Left ventricle myocardium superior (tissue), 1 donor: ENCODE results near the gene TBC1D16. TPM values are rescaled to one million over a fixed set of nuclear protein-coding genes. Genes with fewer than 3 reads are reported as not detected.

Experiments
- ATAC-seq: fragments of 200-7000 bp; cut with Tn5 transposase; one replicate; pipeline ENCODE4 v1.9.1; 2020; ENCODE audit warnings: mild to moderate bottlenecking, moderate library complexity
- DNase-seq: peaks from one replicate; pipeline ENCODE4 v3.0.0-alpha.2; 2020
- intact Hi-C: fragments of 100-400 bp; cut with micrococcal nuclease; formaldehyde crosslinking; loops from one replicate; pipeline ENCODE4 v1.11.0; 2022
- total RNA-seq: library from RNA; stranded (reverse); fragmentation: NEBNext Ultra II Directional; extraction: Animal tissue kit (Norgen Biotek cat#: 25700); gene quantifications from one replicate; pipeline ENCODE4 v1.2.1, GENCODE V29; 2021
- donor health status: DM: no; HTN: yes; CAD: no; lungs with severe emphysema.

TBC1D16 gene
- total RNA-seq, 1 donor from 2014 or later, result 13.1 TPM

DNA sequence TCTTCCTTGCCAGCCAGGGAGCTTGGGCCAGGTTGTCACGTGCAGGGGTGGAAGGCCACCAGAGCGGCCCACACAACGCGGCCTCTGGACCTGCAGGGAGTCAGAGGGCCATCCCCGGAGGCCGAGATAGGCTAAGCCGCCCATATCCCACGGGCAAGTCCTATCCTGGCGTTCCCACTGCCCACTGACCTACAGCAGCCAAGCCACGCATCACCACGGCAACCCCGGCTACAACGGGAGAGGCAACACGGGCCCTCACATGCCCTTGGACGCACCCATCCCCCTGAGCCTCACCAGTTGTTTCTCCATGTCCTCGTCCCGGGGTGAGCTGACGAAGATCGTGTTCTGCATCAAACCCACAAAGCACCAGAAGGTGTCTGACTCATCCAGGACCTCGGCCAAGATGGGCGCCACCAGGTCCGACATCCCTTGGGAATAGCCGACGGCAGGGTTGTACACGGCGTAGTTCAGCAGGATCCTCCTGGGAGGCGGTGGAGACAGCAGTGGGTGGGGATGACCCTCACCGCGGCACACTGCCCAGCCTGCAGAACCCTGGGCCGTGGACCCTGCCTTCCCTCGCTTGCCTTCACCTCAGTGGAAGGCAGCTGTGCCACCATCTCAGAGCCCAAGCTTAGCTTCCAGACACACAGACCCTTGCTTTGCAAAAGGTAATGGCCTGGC is 88.2 kb downstream of the TBC1D16 start:
- intact Hi-C loops, result no loop called here
- DNase-seq (no peak), ATAC-seq (no peak)

DNA sequence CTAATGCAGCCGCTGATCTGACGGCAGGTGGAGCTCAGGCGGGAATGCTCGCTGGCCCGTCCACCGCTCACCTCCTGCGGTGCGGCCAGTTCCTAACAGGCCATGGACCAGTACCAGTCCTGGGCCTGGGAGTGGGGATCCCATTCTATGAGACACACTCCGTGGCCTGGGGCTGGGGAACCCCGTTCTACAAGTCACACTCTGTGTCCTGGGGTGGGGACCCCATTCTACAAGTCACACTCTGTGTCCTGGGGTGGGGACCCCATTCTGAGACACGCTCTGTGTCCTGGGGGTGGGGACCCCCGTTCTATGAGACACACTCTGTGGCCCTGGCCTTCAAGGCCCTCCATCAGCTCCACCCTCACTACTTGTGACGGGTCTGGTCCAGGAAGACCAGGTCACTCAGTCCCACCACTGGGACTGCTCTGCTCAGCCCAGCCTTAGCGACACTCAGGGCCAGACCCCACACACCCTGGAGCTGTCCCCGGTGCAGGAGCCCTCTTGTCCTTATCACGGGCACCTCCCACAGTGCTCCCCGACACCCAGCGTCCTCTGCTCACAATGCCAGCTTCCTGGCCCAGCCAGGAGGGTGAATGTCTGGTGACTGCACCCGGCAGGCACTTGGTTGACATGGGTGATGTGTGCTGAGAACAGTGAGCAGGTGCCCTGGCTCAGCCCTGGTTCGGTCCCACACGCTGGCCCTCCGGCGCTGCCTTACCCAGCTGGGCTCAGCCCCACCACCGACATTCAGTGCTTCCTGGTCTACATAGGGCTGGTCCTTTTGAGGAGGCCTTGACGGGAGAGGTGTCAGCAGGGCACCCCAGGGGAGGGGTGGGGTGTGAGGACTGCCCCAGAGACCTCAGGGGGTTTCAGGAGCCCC is 89.1 kb downstream of the TBC1D16 start:
- no peak for DNase-seq

DNA sequence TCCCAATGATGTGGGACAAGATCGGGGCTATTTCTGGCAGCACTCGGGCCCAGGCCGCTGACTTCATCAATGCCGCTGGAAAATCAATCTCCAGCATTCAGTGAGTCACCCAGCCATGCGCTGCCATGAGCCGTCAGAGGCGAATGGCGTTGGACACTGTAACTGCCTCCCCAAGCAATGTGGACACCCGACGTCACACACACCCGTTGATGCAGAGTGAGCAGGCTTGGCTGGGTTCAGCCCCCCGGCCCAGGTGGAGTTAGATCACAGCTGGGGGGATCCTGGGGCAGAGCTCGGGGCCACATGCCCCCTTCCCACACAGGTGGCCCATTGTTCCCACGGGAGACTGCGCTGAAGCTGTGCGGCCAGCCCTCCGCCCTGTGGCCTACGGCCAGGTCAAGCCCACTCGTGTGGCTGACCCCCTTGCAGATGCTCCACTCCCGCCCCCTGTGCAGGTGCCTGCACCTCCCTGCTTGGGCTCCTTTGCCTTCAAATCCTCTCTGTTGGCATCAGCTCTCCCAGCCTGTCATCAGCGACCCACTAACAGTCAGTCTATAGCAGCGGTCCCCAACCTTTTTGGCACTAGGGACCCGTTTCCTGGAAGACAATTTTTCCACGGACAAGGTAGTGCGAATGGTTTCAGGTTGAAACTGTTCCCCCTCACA is 89.9 kb downstream of the TBC1D16 start:
- intact Hi-C loops, result no loop called here
- DNase-seq, result no peak
- ATAC-seq, result no peak

More for the DNA sequence above, 89.1 kb downstream of the TBC1D16 start:
- ATAC-seq, result no peak
- intact Hi-C loops, result no loop called here

DNA sequence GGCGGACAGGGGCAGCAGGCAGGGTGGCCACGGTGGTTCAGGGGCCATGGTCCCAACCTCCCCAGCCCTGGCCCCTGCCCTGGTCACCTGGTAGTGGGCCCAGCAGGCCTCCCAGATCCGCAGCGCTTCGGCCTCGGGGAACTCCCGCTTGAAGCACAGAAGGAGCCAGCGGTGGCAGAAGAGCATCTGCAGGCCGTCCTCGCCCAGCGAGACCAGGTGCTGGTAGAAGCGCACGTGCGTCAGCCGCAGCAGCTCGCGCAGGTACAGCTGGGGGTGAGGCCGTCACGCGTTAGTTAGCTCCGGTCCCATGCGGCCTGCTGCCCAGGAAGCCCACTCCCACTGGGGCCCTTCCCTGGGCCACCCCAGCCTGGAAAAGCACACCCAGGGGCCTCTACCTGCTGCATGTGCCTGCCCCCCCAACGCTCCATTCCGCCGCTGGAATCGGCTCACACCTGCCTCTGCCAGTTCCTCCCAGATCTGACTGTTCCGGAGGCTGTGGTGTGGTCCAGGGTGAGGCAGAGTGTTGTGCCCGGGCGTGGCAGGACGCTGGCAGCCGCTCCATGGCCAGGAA is 90.8 kb downstream of the TBC1D16 start:
- intact Hi-C loops, result no loop called here
- DNase-seq (no peak), ATAC-seq (no peak)

DNA sequence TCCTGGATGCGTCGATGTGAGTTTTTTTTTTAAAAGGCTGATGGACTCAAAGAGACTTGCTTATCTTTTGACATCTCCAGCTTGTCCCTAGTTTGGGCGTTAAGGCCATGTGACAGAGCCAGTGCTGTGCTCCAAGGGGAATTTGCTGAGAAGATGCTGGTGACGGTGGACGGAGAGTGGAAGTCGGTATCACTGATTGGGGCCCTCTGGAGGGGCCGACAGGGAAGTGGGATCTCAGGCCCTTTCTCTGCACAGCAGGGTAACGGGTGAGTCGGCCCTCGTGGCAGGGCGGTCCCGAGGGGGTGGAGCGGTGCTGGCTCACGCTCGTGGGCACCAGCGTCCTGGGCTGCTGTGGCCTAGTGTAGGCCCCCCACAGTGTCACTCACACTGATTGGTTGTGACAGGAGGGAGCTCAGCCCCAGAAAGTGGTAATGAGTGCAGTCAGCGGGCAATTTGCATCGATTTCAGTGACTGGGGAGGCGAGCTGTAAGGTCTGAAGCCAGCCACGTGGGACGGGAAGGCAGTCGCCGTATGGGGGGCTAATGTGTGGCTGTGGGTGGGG is 91.3 kb downstream of the TBC1D16 start:
- DNase-seq (no peak), ATAC-seq (no peak)
- intact Hi-C loops, result no loop called here

DNA sequence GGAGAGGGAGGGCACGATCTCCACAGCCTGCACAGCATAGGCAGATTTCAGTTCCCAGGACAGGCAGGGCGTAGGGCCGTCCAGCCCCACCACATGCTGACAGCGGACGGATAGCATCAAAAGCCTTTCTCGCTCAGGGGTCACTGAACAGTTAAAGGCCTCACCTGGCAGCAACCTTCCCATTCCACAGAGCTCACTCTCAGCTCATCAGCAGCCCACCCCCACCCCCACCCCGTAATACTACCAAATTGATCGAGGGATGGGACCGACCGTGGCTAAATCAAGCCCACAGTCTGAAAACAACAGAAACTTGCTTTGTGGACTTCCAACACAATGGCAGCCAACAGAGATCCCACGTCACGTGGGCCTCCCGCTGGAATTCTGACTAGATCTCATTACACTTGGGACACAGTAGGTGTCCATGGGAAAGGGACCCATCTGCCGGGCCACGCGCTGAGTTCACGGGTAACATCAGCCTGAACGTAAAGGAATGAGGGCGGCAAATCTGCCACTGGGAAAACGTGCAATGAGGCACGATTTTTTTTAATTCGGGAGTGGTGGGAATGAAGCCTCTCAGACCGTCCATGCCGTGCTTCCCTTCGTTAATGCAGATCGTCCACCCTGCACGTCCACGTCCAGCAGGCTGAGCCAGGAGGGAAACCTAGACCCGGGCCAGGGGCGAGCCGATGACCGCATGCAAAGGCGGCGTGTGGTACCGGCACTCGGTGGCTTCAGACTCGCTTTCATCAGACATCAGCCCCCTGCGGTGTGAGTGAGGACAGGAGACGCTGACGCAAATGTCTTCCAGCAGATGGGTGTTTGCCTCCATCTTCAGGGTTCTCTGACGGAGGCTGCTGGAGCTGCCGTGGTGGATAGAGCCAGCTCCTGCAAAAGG is 92.1 kb downstream of the TBC1D16 start:
- DNase-seq, result no peak
- intact Hi-C loops, result no loop called here
- no peak for ATAC-seq

DNA sequence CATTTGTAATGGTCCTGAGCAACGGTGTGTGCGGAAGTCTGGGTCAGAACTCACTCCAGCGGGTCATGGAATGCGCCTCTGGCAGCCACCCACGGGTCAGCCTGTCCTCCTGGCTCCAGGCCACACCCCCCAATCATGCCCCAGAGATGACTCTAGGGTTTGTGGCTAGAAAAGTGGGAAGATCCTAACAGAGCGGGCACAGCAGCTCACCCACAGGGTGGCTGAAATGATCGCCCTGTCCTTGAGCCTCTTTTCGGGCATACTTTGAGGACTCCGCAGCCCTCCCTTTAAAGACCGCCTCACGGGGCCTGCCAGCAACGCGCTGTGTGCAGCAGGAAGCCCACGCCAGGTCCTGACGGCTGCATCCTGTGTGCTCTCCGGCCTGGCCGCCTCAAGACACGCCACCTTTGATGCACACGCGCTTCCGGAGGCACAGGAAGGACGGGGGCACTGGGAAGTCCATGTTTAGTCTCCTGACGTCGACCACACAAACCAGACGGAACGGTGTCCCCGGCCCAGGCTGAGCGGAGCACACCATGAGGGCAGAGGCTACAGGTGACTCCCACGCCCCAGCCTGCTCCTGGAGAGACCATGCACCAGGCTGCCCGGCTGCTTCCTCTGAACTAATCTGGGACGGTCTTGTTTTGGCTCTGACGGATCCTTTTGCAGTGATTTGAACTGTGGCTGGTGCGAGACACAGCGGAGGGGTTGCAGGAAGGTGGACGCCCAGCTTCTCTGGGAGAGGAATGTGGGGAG is 92.9 kb downstream of the TBC1D16 start:
- DNase-seq (peak; percentile 36), ATAC-seq (peak; percentile 15)
- intact Hi-C loops, result no loop called here

DNA sequence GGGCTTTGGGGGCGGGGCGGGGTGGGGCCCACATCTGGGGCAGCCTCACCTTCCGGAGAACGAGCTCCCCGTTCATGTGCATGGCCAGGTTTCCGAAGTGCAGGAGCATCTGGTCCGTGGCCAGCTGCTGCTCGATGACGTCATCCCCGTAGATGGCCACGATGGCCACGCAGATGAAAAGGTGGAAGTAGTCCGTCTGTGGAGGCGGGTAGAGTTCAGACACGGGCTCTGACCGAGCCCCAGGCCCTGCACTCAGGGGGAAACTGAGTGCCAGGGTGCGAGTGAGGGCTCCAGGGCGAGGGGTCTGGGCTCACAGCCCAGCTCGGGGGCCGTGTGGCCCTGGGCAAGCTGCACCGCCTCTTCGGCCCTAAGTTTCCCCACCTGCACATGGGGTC is 93.7 kb downstream of the TBC1D16 start:
- intact Hi-C loops, result no loop called here

DNA sequence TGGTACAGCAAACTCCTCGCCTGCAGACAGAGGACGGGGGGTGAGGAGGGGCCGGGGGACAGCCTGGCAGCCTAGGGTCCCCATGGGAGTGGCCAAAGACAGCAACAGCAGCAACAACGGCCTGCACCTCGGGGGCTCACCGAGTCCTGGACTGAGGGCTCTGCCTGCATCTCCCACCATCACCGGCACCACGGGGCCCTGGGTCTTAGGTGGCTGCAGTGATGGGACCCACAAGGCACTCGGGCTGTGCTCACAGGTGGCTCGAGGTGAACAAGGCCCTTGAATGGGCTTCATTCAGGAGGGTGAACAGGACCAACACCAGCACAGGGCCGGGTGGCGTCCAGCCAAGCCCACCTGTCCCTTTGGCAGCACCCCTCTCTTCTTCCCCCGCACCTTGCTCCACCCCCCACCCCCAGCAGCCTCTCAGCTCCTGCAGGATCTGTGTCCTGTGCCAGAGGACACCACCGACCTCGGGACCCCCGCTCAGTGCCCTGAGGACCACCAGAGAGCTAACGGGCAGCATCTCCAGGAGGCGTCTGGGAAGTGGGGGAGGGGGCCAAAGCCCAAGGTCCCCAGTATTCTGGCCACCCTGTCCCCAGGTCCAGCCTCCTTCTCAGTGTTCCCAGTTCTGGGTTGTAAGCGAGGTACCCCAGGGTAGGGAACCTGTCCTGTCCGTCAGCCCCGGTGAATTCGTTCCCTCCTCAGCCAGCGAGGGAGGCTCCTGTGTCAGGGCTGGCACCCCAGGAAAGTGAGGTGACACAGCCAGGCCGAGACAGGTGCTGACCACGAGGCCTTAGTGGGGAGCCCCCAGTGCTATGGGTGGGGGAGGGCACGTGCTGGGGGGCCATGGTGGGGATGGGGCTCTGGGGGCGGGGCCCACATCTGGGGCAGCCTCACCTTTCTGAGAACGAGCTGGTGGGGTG is 94.3 kb downstream of the TBC1D16 start:
- ATAC-seq, result no peak
- peak; percentile 16 for DNase-seq
- intact Hi-C loops, result no loop called here

More for the DNA sequence above, 93.7 kb downstream of the TBC1D16 start:
- ATAC-seq (no peak), DNase-seq (peak; percentile 12)

DNA sequence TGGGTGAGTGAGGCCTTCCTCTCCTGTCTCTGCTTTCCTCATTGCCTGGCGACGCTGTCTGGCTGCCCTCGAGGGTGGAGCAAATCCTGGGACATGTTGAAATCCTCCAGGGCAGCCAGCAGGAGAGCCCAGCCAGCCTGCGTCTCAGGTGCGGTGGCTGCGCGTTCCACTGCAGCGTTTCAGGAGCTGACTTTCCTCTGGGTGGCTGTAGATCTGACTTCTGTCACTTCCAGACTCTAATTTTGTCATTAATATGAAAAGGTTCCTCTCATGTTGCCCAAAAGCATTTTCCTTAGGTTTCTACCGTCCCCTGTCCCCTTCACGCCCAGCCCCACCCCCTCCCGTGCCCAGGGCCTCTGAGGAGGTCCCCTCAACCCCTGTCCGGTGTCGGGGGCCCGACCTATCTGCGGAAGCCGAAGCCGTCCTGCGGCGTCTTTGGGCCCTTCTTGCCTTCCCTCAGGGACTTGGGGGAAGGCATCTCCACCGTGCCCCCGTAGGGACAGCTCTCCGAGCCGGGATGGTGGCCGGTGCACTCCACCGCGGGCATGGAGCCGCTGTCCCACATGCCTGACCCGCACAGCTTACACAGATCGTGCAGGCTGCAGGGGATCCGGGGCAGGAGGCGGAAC is 95.1 kb downstream of the TBC1D16 start:
- DNase-seq (peak; percentile 24), ATAC-seq (no peak)
- intact Hi-C loops, result no loop called here

DNA sequence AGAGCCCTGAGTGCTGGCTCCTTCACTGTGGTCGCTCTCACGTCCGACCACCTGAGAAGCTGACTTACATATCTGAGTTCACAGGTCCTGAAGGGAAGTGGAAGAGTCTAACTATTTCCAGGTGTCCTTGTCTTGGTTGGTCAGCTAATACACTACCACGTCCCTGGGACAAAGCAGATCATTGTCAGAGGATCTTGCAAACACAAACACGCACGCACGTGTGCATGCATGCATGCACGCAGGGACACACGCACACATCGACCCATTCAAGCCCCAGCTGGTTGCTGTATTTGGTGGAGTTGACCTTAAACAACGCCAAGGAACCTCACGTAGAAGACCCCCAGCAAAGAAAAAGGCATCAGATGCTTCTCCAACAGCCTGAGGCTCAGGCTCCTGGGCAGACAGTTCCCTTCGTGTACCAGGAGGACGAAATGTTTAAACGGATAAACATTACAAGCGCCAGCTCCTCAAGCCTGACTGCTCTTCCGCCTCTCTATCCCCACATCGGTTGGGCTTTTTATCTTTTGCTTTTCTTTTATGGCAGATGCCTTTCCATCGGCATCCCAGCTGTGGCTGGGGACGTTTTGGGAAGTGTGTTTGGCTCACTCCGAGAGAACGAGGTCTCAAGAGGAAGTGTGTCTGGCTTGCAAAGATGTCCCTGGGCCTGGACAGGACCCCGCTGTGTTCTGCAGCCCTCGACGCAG is 95.8 kb downstream of the TBC1D16 start:
- ATAC-seq (no peak), DNase-seq (peak; percentile 8)
- intact Hi-C loops, result no loop called here

DNA sequence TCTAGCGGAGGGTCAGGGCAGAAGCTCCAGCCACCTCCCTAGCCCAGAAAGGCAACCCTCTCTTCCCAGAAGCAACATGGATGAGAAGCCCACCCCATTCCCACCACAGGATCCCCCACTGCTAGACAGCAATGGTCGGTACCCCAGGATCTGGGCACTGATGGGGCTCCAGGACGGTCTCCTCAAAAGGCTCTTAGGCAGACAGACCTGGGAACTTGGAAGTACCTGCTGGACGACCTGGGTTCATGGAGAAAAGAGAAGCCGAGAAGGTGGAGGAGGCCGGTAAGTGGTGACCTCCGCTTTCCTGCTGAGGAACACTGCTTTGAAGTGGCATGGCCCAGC is 96.6 kb downstream of the TBC1D16 start:
- peak; percentile 12 for DNase-seq
- intact Hi-C loops, result no loop called here

DNA sequence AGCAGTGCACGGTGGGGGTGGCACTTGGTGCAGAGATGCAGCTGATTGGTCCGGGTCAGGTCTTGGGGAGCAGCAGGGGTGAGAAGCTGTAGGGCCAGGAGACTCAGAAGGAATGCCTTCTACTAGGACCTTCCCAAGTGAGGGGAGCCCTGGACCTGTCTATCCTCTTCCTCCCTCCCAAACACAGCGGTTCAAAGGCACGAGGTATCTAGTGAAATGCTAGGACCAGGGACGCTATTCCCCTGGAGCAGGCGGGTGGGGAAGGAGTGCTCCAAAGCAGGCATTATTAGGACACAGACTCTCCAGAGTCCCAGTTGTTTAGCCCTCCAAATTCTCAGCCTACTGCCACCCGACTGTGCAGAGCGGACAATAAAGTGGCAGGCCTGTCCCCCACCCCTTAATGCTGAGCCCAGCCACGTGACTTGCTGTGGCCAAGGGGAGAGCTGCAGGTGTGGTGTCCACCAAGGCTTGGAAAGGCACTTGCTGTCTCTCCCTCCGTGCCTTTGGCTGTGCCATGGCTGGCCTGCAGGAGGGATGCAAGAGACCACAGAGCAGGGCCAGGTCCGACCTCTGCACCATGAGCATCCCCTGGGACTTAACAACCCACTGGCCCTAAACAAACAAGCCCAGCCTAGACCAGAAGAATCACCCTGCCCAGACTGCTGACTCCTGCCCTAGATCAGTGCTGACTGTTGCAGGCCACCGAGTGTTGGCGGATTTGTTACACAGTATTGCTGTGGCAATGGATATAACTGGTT is 97.2 kb downstream of the TBC1D16 start:
- no peak for ATAC-seq
- DNase-seq, result peak; percentile 11

More for the DNA sequence above, 96.6 kb downstream of the TBC1D16 start:
- ATAC-seq, result no peak

DNA sequence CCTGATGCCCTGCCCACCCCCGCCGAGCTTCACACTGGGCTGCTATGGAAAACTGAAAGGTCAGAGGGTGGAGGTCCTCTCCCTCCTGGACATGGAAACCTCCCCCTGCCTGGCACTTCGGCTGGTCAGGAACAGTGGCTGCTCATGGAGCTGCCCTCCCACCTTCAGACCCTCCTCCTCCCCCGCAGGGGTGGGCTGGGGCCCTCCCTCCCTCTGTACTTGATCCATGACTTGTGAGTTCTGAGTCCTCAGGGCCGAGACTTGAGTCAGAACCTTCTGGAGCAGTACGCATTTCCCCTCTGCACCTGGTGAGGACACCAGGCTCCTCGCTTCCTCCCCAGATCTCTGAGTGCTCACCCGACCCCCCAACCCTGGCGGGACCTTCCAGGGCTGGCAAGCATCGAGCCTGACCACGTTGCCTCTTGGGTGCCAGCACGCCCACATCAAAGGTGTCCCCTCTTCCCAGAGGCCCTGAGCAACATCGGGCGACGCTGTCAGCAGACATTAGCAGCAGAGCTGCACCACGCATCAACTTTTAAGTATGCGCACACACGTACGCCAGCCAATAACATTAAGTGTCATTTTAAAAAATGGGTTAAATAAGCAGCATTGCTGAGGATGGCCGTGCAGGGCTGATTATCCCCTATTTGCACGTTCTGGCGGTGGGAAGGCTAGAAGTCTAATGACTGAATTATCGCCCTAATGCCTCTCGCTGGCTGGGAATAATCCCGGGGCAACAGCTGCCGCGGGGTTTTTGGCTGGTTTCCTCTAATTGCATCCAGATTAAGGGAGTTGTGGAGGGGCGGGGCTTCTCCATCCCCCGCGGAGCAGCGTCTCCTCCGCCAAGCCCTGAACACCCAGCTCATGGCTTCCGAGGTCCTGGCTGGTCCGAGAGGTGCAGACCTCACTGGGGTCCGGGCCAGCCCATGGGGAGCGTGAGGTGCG is 98.0 kb downstream of the TBC1D16 start:
- DNase-seq (peak; percentile 33), ATAC-seq (no peak)
- intact Hi-C loops, result no loop called here

More for the DNA sequence above, 97.2 kb downstream of the TBC1D16 start:
- intact Hi-C loops, result no loop called here
